HL-60/S4 (cell line): ENCODE results near the gene TTC34.

Experiments used
- in situ Hi-C: fragments of 300-500 bp; cut with MboI; formaldehyde crosslinking; loops from 2 replicates; pipeline ENCODE4 v1.14.3; 2022; ENCODE audit warnings: low sequenced_read_pairs

The TTC34 gene

DNA sequence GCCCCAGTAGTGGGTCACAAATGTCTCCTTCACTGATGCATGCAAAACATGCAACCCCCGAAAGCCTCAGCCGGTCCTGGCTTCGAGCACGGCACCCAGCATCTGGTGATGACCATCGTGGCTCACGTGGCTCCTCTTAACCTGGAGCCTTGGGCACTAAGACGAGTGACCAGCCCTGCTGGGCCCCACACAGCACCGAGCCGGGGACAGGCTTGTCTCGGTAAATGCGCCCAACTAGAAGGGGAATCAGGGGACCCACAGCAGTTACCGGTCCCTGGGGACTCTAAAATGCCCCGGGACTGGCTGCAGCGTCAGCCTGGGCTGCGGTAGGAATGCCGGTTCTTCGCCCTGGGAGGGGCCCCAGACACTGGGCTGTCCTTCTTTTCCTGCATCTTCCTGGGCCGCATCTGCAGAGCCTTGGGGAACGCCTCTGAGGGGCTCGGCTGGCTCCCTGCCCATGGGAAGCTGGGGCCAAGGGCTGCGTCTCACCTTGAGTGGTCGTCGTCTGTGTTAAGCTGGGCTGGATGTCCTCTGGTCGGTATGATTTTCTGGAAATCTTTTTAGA is 13.1 kb upstream of the TTC34 start:
- in situ Hi-C loops = no loop called here

DNA sequence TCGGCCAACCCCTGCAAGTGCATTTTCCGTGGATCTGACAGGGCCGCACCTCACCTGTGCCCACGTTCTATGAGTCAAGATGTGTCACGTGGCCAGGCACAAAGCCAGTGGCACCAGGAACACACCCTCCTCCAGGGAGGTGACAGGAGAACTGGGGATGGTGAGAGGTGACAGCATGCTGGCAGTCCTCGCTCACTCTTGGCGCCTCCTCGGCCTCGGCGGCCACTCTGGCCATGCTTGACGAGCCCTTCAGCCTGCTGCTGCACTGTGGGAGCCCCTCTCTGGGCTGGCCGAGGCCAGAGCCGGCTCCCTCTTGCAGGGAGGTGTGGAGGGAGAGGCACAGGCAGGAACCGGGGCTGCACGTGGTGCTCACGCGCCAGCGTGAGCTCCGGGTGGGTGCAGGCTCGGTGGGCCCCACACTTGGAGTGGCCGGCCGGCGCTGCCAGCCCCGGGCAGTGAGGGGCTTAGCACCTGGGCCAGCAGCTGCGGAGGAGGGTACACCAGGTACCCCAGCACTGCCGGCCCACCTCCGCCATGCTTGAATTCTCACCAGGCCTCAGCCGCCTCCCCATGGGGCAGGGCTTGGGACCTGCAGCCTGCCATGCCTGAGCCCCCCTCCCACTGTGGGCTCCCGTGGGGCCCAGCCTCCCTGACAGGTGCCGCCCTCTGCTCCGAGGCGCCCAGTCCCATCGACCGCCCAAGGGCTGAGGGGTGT is 11.6 kb upstream of the TTC34 start:
- in situ Hi-C loops = no loop called here

DNA sequence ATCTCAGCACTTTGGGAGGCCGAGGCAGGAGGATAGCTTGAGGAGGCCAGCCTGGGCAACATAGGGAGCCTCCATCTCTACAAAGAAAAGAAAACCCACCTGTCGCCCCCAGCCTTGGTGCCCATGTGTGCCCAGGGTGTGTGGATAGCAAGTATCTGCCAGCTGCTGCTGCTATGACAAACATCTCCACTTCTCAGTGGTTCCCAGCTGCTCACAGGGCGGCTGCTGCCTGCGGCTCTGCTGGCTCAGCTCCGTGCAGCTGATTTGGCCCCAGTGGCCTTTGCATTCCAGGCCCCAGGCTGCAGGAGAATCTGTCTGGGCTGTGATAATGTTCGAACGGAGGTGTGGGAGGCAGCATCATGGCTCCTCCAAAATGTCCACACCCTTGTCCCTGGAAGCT is 10.6 kb upstream of the TTC34 start:
- in situ Hi-C loops = no loop called here

DNA sequence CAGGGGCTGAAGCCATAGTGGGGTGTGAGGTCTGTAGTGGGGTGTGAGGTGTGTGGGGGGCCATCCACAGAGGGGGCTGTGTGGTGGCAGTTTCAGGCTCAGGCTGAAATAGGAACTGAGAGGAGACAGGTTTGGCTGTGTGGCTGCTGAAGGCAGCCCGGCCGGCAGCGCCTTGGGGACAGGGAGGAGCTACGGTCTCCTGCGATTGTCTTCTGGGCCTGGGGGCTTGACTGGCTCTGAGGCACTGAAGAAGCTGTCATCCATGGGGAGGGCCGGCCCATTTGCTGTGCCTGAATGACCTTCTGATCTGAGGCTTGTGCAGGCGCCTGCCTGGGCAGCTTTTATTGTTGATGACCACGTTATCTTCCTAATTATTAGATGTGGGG is 10.0 kb upstream of the TTC34 start:
- in situ Hi-C loops = no loop called here

DNA sequence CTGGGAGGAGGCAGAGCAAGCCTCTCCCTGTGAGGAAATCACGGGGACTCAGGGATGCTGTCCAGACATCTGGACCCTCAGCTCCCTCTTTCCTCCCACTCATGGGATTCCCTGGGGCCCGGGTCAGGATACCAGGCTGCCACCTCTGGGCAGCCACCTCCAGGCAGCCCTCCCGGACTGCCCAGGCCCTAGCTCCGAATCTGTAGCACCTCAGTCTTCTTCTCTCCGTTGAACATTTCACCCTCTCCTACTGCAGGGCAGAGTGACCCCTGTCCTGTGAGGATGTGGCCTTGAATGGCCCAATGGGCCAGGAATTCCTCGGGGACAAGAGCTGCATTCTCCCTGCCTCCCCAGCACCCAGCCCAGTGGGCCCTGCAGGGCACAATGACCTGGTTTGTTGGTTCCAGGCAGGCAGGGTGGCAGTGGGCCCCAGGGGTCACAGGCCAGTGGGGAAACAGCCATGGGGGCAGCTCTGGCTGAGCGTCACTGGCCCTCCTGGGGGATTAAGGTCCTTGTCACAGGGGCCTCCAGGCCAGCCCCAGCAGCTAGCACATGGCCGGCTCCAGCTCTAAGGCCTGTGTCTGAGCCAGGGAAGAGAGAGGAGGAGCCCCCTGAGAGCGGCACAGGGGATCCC is 9.5 kb upstream of the TTC34 start:
- in situ Hi-C loops = no loop called here

DNA sequence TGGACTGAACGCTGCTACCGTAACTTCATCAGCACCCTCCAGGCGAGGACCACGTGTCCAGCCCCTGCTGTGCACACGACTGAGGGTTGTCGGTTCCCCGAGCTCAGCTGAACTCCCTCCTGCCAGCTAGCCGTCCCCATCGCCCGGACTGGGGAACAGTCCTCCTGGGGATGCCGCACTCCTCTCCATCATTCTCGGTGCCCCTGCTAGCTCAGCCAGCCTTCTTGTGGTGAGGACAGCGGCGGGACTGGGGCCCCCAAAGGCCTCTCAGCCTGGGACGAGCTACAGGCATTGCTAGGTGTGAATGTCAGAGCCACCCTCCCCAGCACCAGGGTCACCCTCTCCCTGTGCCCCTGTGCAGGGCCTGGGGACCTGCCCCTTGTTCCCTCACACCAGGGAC is 8.8 kb upstream of the TTC34 start:
- in situ Hi-C loops = no loop called here

DNA sequence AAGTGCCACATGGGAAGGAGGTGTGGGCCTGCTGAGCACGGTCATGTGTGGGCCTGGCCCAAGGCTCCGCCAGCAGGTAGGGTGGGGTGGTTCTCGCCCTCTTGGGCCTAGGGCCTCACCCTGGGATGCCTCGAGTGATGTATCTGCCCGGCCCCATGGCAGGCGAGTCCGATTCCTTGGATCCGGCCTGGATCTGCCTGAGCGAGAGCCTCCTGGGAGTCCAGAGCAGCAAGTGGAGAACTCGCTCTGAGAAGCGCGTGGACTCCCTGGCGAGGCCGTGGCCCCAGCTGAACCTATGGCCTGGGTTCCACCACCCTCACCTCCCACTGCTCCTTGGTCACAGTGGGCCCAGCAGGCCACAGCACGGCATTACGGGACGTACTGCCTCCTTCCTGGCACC is 8.2 kb upstream of the TTC34 start:
- in situ Hi-C loops = loop anchor here (10.0 kb wide), 1 partner anchor 395 kb away; the partner anchor contains the start of gene PEX10

DNA sequence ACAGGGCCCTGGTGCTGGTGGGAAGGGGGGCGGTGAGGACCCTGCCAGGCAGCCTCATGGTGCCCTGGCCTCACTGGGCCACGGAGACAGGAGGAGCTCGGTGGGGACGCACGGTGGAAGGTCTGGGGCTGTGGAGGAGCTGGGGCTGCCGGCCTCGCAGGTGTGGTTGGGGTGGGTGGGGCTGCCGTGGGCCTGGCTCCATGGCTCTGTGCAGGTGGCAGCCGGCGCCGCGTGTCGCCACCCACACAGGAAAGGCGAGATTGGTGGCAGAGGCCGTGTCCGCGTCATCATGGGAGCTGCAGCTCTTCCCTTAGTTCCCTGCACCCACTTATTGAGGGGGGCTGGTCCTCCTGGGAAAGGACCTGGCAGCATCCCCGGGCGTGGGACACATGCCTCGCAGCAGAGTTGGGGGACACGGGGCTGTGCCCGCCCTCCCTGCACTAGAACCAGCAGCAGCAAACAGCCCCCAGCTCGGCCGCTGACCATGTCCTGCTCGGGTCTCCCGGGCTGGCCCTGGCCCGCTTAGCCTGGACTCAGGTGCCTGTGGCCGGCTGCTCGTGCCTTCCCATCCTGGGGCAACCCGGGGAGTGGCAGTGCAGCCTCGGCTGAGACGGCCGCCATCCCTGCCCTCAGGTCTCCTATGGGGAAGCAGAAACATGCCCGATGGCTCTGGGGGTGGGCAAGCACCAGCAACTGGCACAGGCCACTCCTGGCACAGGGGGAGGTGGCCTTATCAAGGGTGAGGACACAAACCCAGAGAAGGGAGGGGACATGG is 7.5 kb upstream of the TTC34 start:
- in situ Hi-C loops = loop anchor here (10.0 kb wide), 1 partner anchor 394 kb away; the partner anchor contains the start of gene PEX10

DNA sequence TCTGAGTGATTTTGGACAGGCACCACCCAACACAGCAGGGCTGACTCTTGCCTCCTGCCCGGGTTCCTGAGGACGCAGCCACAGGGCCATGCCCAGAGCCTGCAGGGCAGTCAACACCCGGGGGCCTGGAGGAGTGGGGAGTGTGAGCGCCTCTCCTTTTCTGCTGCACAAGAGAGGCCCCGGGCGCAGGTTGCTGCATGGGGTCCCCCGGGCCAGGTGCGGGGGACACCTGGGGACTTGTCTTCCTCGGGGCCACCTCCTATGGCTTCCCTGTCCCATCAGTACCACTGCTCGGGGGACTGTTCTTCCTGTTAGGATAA is 6.9 kb upstream of the TTC34 start:
- in situ Hi-C loops = loop anchor here (10.0 kb wide), 1 partner anchor 394 kb away; the partner anchor contains the start of gene PEX10

DNA sequence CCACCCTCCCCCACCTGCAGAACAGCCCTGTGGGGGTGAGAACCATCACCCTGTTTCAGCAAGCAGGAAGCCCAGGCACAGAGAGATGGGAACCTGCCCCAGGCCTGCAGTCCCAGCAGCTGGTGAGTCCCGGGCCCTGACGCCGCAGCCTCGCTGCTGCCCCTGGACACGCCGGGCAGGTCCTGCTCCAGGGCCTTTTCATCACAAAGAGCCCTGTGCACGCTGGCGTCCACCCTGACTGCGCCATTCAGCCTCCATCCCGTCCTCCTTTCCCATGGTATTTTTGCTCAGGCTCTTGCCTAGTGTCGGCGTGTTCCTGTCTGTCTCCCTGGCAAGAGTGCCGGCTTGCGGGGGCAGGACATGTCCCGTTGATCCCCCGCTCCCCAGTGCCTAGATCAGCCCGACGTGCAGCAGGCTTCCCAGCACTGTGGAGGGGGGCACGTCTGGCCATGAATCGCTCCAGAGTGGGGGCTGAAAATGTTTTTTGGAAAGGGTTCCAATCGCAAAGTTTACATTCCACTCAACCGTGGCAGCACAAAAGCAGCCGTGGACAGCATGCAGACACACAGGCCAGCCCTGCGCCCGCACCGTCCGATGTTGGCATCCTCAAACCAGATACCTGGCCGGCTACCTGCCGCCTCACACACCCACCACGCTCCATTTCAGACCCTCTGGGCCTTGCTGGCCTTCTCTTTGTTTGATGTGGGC is 6.3 kb upstream of the TTC34 start:
- in situ Hi-C loops = loop anchor here (10.0 kb wide), 1 partner anchor 393 kb away; the partner anchor contains the start of gene PEX10

DNA sequence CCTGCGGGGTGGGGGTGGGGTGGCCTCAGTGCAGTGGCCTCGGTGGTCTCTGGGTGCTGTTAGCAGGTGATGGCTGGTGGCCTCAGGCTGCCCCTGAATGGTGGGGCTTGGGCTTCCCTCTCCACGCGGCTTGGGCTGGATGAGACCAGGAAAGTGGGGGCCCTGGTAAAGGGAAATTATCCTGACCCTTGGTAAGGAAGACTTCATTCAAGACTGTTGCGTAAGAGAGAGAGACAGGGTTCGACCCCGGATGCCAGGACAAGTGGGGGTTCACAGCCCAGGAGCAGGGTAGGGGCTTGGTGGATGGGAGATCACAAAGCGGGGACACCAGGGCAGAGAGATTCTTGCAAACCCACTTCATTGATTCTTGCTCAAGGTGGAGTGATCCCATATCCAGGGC is 5.5 kb upstream of the TTC34 start:
- in situ Hi-C loops = loop anchor here (10.0 kb wide), 1 partner anchor 392 kb away; the partner anchor contains the start of gene PEX10

DNA sequence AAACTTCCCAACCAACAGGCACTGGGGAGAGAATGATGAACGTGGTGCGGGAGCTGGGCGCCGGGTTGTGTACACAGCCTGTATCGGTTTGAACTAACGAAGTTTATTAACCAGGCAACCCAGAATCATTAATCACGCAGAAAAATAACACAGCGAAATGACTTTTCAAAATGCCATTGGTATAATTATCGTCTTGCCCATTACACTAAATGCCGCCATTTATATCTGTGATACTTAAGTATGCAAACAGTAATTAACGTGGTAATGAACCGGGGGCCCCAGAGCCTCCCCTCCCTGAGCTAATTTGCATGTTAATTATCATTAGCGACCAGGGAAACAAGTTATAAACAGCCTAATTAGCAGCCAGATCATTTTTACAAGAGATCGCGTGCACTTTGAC is 5.1 kb upstream of the TTC34 start:
- in situ Hi-C loops = loop anchor here (10.0 kb wide), 1 partner anchor 392 kb away; the partner anchor contains the start of gene PEX10

DNA sequence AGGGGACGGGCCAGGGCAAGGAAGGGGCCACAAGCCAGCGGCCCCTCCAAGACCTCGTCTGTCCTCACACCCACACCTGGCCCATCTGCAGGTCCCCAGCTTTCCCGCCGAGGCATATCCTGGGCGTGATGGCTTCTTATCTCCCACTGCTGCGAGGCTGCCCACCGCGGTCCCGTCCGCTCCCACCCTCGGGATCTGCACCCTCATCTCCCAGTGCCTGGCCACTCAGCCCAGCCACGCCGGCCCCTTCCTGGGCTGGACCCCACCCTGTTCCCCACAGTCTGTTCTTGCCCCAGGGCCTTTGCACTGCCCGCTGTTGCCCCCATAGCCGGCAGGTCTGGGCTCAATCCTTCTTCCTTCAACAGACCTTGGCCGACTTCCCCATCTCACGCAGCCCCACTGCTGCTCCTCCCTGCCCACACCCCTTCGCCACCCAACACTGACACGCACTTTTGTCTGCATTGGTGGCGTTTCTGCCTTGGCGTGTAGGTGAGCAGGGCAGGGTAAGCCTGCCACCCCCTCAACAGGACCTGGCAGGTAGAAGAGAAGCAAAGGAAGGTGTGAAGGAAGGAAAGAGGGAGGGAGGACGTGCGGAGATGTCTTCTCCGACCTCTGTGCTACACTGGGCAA is 4.4 kb upstream of the TTC34 start:
- in situ Hi-C loops = loop anchor here (10.0 kb wide), 1 partner anchor 391 kb away; the partner anchor contains the start of gene PEX10

DNA sequence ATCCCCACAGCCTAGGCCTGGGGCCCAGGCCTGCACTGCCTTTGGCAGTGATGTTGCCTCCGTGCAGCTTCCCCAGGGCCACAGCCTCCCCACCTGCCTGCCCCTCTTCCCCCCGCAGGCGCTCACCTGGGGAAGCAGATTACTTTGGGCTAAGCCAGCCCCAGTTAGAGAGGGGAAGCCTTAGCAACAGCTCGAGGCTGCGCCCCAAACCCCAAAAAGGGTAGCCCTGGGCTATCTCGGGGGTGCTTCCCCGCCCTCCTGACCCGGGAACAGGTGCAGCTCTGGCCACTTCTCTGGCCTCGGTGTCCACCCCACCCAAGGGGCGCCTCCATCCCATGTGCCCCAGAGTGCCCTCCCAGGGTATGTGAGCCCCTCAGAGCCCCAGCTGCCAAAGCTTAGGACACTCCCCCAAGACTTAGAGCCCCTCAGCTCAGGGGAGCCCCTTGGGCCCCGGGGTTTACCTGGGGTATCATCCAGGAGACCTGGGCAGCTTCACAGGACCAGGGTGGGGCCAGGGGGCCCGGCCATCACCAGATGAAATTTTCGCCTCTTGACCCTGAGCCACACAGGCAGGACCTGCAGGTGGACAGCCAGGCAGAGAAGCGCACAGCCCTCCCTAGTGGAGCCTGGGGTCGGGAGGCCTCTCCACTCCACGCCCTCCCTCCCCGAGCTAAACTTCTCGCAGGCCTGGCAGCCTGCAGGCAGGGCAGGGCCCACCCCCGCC is 3.3 kb upstream of the TTC34 start:
- in situ Hi-C loops = loop anchor here (10.0 kb wide), 1 partner anchor 390 kb away; the partner anchor contains the start of gene PEX10

DNA sequence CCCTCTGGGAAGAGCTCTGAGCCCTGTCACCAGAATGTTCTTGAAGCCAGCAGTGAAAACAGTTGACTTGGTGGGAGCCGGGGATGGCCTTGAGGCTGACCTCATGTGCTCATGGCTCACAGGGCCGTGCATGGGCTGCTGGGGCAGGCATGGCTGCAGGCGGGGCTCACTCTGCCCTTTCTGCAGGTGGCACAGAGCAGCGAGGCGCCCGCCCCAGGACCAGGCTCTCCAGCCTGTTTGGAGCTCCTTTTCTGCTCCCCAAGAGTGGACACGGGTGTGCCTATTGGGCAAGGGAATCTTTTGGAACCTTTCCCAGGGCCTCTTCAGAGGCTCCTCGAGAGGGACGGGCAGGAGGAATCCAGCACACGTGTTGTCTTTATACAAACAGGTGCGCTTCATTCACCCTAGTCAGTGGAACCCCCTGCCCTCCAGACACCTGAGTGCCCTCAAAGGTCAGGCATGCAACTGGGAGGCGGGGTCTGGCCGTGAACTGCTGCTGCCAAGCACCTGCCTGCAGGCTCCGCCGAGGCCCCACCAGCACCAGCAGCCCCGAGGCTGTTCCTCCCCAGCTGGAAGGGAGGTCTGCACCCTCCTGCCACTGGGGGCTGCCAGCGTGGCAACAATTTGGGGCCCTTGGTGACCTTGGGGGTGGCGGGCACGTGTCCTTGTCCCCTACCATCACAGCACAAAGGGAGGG is 2.6 kb upstream of the TTC34 start:
- in situ Hi-C loops = loop anchor here (10.0 kb wide), 1 partner anchor 389 kb away; the partner anchor contains the start of gene PEX10

DNA sequence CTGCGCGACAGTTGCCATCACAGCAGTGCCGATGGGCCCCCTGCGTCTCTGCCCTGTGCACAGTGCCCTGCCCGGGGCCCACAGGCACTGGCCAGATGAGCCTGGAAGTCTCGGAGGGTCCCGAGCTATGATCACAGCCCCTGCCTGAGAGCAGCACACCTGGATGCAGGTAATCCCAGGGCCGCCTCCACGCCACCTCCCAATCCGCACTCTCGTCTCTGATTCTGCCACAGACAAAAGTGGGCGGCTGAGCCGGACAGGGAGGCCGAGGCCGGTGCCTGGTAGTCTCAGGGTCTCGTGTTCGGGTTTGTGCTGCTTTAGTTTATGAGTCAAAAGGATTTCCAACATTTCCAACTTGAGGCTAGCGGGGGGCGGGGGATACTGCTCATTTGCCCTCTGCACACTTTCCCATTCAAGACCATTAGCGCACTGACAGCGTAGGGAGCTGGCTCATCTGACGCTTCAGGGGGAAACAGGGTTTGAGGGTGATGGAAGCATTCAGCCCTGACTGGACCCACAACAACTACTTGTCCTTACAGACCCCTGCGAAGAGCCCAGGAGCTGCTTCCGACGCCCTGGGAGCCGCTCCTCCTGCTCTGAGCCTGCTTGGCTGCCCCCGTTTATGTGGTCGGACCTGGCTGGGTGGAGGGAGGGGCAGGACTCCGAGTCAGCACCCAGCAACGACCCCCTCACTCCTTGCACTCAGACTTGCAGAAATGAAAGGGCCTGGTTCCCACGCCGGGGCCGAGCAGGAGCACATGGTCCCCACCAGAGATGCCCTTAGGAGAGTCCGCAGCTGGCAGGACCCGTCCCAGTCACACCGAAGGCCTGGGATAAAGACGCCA is 1.8 kb upstream of the TTC34 start:
- in situ Hi-C loops = loop anchor here (10.0 kb wide), 1 partner anchor 389 kb away; the partner anchor contains the start of gene PEX10

DNA sequence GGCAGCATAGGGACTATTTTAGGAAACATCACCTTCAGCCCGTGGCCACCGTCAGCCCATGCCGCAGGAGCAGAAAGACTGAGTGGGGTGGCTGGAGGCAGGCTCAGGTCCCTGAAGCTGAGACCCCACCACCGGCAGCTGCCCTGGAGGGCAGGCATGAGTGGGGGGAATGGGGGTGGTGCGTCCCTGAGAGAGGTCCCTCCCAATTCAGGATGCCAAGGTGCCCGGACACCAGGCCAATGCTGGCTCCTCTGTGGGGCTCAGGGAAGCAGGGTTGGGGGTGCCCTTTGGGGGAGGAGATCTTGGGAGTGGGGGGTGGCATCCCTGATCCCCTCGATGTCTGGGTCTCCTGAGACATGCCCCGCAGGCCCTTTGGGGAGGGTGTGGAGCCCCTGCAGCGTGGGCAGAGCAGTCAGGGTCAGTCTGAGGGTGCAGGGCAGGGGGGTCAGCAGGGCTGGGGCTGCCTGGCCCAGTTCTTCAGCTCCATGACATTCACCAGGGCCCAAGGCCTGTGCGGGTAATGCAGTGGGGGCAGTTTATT is 998 bp upstream of the TTC34 start:
- in situ Hi-C loops = loop anchor here (10.0 kb wide), 1 partner anchor 388 kb away; the partner anchor contains the start of gene PEX10
